IMR-90 (cell line): Measurements from ENCODE around the gene TSR1.

ENCODE experiments used
- BHLHE40 ChIP-seq: fragments of 150-350 bp; IDR thresholded peaks from 2 replicates; pipeline ENCODE4 v1.6.1; 2016; ENCODE audit warnings: mild to moderate bottlenecking, low read depth, low read length
- CEBPB ChIP-seq: IDR thresholded peaks from 2 replicates; pipeline ENCODE4 v1.6.1; 2012; ENCODE audit warnings: low read depth, low read length, improper control_type of control experiment
- CHD1 ChIP-seq: IDR thresholded peaks from 2 replicates; pipeline ENCODE4 v1.6.1; 2012; ENCODE audit warnings: low read depth, low read length, improper control_type of control experiment
- MAZ ChIP-seq: IDR thresholded peaks from 2 replicates; pipeline ENCODE4 v1.6.1; 2012; ENCODE audit warnings: low read depth, mild to moderate bottlenecking, low read length, improper control_type of control experiment, moderate library complexity, borderline replicate concordance
- POLR2A ChIP-seq: IDR thresholded peaks from 2 replicates; pipeline ENCODE4 v1.6.1; 2012; ENCODE audit warnings: mild to moderate bottlenecking, low read depth, low read length
- RAD21 ChIP-seq: IDR thresholded peaks from 2 replicates; pipeline ENCODE4 v1.6.1; 2012; ENCODE audit warnings: low read length, improper control_type of control experiment
- TF ChIP-seq, protein P1 (sequence below): conservative IDR thresholded peaks from 2 replicates; pipeline ENCODE4 v1.5.1; 2012; ENCODE audit warnings: mild to moderate bottlenecking, low read depth, low read length, improper control_type of control experiment
- TF ChIP-seq, protein P2 (sequence below): fragments of 150-350 bp; IDR thresholded peaks from 2 replicates; pipeline ENCODE4 v1.6.1; 2017; ENCODE audit warnings: mild to moderate bottlenecking, antibody characterized with exemption, low read length, low read depth
- TF ChIP-seq, protein P3 (sequence below): fragments of 150-350 bp; IDR thresholded peaks from 2 replicates; pipeline ENCODE4 v1.6.1; 2016; ENCODE audit warnings: low read depth, mild to moderate bottlenecking, low read length, moderate library complexity, borderline replicate concordance

DNA sequence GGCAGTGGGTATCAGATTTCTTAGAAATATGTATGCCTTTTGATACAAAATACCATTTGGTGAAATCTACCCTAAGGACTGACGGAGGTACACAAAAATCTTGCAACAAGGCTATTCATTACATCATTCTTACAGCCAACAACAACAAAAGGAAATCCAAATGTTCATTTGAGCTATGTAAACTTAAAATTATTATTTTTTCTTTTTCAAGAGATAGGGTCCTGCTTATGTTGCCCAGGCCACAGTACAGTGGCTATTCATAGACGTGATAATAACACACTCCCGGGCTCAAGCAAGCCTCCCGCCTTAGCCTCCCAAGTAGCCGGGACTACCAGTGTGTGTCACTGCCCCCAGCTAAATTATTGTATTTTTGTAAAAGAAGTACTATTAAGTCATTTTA lies 23.5 kb downstream of the TSR1 start:
- TF ChIP-seq, protein P1, sequence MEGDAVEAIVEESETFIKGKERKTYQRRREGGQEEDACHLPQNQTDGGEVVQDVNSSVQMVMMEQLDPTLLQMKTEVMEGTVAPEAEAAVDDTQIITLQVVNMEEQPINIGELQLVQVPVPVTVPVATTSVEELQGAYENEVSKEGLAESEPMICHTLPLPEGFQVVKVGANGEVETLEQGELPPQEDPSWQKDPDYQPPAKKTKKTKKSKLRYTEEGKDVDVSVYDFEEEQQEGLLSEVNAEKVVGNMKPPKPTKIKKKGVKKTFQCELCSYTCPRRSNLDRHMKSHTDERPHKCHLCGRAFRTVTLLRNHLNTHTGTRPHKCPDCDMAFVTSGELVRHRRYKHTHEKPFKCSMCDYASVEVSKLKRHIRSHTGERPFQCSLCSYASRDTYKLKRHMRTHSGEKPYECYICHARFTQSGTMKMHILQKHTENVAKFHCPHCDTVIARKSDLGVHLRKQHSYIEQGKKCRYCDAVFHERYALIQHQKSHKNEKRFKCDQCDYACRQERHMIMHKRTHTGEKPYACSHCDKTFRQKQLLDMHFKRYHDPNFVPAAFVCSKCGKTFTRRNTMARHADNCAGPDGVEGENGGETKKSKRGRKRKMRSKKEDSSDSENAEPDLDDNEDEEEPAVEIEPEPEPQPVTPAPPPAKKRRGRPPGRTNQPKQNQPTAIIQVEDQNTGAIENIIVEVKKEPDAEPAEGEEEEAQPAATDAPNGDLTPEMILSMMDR: no peak
- TF ChIP-seq POLR2A (no peak), CEBPB (no peak), MAZ (no peak), RAD21 (no peak), CHD1 (no peak), BHLHE40 (no peak)
- TF ChIP-seq, protein P2, sequence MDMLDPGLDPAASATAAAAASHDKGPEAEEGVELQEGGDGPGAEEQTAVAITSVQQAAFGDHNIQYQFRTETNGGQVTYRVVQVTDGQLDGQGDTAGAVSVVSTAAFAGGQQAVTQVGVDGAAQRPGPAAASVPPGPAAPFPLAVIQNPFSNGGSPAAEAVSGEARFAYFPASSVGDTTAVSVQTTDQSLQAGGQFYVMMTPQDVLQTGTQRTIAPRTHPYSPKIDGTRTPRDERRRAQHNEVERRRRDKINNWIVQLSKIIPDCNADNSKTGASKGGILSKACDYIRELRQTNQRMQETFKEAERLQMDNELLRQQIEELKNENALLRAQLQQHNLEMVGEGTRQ: no peak
- TF ChIP-seq, protein P3, sequence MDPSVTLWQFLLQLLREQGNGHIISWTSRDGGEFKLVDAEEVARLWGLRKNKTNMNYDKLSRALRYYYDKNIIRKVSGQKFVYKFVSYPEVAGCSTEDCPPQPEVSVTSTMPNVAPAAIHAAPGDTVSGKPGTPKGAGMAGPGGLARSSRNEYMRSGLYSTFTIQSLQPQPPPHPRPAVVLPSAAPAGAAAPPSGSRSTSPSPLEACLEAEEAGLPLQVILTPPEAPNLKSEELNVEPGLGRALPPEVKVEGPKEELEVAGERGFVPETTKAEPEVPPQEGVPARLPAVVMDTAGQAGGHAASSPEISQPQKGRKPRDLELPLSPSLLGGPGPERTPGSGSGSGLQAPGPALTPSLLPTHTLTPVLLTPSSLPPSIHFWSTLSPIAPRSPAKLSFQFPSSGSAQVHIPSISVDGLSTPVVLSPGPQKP: no peak
